GM21528 (cell line): ENCODE results near the gene ZNF319.

Experiments used
- ATAC-seq: cut with Tn5 transposase; IDR thresholded peaks from one replicate; pipeline ENCODE4 v1.9.1; 2021; ENCODE audit warnings: mild to moderate bottlenecking, moderate library complexity; ENCODE audit not compliant: unreplicated experiment, low FRiP score

ZNF319 gene

DNA sequence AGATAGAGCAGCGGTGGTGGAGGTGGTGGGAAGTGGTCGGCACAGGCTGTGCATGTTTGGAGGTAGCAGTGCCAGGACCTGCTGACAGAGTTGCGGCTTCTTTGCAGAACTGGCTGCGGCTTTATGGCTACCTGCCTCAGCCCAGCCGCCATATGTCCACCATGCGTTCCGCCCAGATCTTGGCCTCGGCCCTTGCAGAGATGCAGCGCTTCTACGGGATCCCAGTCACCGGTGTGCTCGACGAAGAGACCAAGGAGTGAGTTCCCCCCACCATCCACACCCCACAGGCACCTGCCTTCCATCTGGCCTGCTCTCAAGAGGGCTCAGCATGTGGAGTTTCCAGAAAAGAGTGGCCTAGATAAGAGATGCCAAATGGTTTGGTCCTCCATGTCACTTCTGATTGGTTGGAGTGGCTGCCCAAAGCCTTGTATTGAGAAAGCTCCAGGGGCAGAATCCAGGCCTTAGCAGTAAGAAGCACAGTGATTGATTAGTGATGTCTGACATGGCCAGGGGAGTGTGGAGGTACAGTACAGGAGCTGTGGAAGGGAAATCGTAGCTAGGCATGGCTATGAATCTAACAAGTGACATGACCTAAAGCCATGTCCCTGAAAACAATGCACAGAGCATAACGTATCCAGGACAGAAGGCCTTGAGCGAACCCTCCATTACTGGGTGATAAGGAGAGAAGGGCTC is 37.0 kb upstream of the ZNF319 start:
- no peak for ATAC-seq

DNA sequence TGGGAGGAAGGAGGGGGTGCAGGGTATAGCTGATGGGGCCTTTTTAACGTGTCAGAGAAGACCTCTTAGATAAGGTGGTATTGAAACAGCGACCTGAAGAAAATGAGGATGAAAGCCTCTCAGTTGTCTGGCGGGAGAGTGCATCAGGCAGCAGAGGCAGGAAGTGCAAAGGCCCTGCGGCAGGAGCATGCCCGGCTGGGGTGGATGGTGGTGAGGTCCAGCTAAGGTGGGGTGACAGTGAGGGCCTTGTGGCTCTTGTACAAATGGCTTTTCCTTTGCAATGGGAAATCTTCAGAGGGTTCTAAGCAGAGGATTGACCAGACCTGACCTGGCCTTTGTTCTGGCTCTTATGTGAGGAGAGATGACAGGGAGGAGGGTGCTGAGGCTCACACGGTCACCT is 36.5 kb upstream of the ZNF319 start:
- ATAC-seq, result no peak

DNA sequence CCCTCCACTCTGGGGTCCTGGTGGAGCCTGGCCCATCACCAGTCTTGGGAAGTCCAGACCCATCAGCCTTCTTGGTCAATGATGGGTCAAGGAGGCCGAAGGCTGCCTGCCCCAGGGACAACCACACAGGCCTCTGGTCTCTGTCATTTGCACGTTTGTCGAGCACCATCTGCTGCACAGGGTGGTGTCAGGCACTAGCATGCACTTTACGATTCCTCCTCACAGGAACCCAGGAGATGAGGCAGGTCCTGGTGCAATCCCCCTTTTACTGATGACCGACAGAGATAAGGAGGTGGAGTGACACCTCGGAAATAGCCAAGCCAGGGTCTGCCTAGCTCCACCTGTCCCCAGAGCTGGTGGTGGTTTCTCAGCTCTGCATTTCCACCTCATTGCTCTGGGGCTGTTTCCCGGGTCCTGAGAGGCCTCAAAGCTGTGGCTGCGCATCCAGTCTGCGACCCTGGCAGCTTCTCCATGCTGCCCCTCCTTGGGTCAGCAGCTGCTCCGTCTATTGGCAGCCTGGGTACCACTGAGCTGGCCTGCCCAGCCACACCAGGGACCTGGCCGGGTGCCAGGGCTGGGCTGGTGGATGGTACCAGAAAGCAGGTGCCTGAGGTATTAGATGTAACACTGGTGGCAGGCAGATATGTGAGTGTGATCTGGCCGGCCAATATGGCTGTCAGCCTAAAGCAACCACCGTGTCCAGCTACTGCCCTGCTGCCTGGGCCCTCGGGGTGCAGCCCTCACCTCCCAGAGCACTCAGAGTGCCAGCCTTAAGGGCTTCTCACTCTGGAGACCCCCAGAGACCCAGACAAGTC is 35.1 kb upstream of the ZNF319 start:
- ATAC-seq, result no peak

DNA sequence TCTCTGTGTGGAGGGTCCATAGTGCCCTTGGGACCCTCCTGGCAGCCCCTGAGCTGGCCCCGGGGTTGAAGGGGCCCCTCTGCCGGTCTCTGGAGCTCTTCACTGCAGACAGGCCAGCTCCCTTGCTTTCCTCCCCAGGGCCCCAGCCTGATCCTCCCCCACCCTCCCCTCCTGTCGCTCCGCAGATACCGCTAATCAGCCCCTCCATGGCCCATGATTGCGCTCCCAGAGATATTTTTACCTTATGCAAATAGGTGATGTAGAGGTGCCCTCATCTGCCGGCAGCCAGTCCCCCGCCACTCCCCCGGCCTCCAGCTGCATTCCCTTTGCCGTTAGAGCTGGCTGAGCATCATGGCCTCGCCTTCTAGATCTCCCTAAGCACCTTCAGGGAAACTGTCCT is 34.3 kb upstream of the ZNF319 start:
- ATAC-seq, result no peak

DNA sequence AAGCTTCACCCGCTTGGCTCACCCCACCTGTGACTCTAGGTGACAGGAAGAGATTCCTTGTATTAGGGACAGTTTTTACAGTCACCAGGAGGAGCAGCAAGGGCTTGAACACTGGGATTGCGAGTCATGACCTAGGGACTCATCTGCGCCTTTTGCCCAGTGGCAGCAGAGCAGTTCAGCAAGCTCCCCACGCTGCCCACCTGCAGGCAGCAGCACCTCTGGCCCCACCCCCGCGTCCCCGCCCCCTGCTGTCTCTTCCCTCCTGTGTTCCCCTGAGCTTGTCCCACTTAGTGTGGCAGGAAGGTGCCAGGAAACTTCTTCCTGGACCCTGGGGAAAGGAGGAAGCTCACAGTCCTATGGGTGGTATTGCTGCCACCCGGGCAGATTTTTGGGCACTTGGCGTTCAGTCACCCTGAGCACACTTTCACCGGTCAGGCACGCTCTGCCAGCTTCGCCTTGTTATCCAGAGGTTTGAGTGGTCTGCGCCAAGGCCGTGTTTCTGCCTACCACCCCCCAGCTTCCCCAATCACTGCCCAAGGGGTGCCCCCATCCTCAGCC is 33.7 kb upstream of the ZNF319 start:
- no peak for ATAC-seq

DNA sequence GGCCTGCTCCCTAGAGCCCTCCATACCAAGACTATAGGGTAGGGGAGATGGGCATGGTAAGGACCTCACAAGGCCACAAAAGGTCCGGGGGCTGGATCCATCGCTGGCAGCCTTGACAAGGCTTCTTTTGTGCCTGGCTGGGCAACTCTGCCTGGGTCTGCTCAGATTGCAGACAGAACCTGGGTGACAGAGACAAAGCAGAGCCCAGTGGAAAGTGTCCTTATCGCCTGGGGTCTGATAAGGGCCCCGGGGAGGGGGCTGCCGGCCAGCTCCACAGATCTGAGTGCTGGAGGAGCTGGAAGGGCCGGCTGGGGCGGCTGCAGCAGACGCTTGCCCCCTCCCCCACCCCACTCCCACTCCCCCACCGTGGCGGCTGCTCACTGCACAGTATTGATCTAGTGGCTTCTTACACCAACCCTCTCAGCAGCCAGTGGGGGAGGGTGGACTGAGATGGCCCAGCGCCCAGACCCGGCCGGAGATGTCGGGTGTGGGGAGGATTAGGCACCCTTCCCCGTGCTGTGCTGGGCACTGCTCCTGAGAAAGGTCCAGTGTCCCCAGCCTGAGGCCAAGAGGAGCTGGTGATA is 32.3 kb upstream of the ZNF319 start:
- no peak for ATAC-seq

DNA sequence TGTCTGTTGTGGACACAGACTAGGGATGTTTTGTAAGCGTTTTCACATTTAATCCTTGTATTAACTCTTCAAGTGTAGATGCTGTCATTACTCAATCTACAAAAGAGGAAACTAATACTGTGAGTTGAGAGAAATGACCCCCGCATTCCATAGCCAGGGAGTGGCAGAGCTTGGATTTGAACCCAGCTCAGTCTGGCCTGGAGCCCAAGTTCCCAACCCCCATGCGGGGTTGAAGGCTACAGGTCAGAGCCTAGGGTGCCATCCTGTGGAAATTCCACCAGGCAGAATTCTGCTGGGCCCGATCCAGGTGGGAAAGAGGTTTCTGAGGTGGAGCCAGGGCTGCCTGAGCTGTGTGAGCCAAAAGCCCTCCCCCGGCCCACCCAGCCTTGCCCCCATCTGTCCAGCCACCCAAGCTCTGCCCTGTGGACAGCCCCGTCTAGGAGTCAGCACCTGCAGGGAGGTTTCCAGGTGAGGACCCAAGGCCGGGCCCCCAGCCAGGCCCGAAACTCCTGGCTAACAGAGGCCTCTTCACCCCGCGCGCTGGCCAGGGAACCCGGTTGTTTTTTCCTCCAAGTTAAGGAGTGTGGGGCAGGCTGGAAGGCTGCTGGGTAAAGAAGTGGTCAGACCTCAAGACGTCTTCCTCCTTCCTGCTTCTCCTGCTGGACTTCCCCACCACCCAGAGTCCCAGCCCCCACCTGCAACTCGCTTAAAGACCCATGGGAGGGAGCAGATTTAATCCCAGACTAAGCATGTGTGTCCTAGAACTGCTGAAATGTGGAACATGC is 30.7 kb upstream of the ZNF319 start:
- no peak for ATAC-seq

DNA sequence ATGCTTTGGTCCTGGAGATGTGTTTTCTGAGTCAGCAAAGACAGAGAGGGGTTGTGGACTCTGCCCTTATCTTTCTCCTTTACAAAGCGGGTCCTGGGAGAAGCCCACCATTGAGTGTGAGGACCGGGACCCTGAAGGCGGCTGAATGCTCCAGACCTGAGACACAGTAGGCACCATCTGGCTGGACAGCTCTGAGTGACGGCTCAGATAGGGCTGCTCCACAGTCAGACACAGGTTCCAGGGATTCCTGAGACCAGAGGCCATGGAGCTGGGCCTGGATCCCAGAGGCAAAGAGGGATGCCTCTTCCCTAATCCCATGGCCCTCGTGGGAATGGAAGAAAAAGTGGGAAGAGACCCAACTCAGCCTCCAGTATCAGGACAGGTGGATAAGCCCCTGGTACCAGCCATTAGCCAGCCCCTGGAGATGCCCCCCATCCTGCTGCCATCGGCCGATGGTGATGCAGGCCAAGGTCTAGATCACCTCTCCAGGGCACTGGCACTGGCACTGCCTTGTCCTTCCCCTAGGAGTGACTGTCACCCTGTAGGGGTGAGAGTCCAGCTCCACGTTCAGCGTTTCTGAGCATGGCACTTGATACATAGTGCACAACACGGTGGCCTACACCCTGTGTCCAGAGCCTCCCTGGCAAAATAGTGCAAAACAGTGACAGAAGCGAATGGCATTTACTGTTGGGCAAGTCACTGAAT is 29.8 kb upstream of the ZNF319 start:
- no peak for ATAC-seq

DNA sequence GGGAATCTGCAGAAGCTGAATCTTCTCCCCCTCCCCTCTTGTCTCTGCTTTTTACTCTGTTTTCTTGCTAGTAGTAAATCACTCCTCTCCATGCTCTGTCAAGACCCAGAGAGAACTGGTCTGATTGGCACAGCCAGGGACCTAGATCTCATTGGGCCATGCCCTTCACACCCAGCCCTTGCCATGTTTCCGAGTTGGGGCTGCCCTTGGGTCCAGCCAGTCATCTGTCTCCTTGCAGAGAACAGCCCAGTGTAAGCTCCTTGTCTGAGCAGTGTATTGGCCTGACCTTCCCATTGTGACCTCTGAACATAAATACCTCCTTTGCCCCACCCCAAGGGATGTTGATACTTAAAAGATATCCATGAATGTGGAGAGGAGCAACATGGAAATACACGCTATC is 28.9 kb upstream of the ZNF319 start:
- ATAC-seq, result no peak

DNA sequence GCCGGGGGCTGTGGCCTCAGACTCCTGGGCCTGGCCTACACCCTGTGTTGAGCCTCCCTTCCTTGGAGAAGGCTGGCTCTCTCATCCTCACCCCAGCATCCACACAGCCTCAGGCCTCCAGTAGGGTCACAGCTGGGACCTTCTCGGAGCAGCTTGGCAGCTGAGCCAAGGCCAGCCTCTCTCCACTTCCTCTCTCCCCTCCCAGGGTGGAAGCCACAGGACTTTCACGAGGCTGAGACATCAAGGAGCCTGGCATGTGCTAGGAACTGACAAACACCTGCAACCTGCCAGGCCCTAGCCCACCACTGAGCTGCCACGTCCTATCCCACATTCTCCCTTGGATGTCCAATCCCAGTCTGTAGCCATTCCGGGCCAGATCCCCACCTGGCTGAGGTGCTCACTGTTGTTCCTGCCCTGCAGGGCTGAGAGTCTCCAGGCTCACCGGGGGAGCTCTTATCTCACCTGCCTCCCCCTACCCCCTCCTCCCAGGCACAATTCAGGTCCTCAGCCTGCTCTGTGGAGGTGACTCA is 28.1 kb upstream of the ZNF319 start:
- ATAC-seq, result no peak

DNA sequence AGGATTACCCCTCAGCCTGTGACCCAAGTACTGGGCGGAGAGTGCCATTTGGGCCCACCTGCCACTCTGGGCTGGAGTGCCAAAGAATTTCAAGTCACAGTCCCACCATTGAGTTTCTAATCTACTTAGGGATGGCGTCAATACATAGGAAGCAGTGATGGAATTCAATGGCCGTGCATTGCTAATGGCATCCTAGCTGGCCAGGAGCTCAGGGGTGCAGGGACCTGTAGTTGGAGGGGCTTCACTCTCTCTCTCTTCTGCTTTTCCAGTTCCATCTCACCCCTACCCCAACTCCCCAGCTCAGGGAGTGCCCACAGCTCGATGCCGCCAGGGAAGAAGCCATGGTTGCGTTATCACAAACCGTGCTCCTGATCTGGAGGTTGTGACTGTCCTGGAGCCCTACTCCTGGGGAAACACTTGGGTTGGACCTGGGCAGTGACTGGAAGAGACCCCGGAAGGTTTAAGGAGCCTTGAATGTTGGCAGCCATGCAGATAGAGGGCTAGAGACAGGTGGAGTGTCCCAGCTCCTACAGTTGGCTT is 27.5 kb upstream of the ZNF319 start:
- ATAC-seq, result no peak

DNA sequence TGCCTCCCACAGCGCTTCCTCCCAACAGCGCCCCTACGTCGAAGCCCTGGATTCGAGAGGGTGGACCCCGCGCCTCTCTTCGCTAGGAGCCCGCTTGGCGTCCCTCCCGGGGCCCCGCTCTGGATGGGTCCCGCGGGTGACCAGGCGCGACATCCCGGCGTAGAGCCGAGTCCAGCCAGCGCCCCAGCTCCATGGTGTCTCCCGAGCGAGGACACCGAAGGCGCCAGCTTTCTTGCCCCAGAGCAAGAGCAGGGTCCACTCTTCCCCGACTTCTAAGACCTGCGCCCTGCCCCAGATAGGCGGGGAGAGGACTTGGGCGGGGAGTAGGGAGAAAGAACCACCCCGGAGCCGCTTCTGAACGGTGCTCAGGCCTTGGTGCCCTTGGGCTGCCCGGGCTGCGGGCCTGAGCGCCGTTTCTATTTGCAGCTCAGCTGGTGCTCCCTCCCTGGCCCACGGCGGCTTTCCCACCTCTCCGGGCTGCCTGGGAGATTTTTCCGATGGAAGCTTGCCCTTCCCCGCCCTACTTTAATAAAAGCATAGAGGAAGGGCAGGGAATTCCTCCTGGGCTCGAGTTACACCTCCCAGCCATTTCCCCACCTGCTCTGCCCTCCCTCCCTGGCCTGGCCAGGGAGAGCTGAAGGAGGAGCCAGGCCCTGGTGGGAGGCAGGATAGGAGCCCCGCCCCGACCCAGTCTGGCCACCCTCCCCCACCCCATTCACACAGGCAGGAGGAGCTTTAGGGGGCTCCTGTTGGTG is 26.9 kb upstream of the ZNF319 start:
- ATAC-seq, result no peak

DNA sequence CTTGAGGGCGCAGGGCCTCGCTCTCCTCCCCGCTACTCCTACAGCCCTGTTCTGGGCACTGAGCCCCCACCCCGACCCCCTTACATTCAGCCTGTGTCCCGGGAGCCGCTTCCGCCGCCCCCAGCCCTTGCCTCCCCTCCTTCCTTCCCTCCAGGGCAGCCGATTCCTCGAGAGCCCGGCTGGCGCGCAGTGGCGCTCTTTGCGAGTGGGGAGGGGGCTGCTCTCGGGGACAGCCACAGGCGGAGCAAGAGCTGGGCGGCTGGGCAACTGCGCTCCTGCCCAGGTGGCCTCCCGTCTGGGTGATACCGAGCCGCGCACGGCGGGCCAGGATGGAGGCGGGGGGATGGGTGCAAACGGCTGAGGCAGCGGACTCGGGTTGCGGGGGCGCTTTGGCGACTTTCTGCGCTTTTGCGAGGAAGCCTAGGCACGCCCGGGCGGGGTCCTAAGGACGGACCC is 26.3 kb upstream of the ZNF319 start:
- no peak for ATAC-seq

DNA sequence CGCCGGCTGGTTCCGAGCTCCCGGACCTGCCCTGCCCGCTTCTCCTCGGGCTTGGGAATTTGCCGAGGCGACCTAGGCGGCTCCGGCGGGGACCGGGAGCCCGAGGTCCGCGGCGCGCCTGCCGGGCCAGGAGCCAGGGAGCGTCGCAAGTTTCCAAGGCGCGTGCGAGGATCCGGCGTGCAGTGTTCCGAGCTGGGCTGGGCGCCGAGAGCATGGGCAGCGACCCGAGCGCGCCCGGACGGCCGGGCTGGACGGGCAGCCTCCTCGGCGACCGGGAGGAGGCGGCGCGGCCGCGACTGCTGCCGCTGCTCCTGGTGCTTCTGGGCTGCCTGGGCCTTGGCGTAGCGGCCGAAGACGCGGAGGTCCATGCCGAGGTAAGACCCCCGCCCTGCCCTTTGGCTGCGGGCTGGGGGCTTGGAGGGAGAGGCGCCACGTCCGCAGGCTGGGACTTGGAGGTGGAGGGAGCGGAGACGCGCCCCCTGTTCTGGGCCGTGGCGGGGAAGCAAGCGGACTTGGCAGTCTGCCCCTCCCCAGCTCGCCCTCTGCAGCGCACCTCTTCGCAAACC is 25.8 kb upstream of the ZNF319 start:
- ATAC-seq, result no peak

DNA sequence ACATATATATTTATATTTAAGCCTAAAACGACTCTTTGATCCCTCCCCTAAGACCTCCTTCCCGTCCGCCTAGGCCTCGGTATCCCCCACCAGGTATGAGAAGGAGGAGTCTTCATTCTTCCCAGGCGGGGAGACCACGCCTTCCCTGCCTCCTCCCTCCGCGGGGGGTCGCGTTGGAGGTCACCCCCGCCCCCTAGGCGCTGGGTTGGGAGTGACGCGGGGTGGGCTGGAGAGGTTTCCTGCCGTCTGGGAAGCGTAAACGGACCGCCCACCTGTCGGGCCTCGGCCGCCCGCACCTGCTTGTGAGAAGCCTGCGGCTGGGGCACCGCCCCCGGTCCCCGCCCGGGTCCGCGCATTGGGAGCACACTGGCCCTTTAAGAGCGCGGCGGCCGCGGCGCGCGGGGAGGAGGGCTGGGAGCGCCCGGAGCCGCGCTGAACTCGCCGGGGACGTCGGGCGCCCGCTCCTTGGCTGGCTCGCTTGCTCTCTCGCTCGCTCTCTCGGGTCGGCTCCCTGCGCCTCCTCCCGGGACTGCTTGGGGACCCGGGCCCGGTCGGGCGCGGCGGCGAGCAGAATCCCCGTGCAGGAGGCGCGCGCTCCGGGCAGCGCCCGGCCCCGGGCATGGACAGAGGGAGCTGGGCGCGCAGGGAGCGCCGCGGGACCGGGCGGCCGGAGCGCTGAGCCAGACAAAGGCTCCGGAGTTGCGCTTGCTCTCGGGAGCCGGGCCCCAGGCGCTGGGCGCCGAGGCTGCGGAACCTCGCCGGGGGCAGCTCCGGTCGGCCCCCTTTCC is 25.1 kb upstream of the ZNF319 start, which contains the start of gene MMP15:
Gene MMP15 (plus strand): TSS at position 404 of the 788 bp plus-strand sequence. CDS start 597 bp downstream, outside the sequence.
- ATAC-seq, result no peak

DNA sequence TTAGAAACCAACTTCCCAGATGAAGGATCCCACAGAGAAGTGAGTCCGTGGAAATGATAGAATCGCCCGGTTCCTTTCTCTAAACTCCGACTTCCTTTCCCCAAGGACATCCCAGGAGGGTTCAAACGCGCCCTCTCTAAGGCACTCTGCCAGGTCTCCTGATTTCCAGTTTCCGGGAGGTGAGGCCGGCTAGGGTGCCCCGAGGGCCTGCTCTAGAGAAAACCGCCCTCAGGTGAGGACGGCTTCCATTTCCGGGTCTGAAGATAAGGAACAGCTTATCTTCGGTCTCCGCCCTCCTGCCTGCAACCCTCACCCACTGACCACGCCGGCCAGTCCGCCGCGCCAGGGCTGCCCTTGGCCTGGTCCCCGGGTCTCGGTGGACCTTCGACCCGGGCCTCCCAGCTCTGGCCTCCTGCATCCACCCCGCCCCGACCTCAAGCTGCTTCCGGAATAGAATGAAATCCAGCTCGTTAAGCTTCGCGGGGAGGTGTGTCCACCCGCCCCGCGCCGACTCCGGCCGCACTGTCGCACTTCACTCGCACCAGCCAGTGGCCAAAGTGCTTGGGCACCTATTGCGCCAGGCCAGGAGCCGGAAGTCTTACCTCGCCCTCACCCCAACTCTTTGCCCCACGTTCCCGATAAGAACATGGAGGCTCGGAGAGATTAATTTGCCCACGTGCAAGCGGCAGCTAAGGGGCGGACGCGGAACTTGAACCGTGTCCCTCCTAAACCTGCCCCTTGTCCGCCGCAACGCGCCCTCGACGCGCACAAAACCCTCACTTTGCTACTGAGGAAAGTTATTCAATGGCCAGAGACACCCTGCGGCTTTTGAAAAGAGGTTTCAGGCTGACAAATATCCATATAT is 24.2 kb upstream of the ZNF319 start:
- ATAC-seq, result no peak
